GM12892 (cell line): ENCODE results near the gene PUS10.

Experiments used
- POLR2A ChIP-seq: IDR thresholded peaks from 2 replicates; pipeline ENCODE4 v1.6.1; 2011; ENCODE audit warnings: low read depth, low read length, control low read depth
- POLR2AphosphoS5 ChIP-seq: IDR thresholded peaks from 2 replicates; pipeline ENCODE4 v1.6.1; 2011; ENCODE audit warnings: low read depth, low read length, control low read depth
- TAF1 ChIP-seq: IDR thresholded peaks from 2 replicates; pipeline ENCODE4 v1.6.1; 2011; ENCODE audit warnings: low read depth, mild to moderate bottlenecking, control low read depth, low read length, borderline replicate concordance

DNA sequence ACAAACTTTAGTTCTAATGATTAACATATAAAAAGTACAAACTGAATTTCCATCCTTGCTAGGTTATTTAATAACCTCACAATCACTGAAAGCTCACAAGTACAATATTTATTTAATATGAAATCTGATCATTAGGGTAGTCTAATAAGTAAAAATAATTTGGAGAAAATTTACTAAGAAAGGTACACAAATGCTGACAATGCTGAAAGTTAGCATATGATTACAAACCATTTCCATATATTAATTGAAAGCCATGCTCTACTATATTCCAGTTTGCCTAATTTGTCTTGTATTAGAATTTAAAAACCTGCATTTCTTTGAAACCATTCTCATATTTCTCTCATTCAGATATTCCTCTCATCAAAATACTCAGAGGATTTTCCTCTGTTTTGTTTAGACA lies 8.7 kb downstream of the PUS10 start:
- TF ChIP-seq POLR2A = no peak
- TF ChIP-seq POLR2AphosphoS5 = no peak
- TF ChIP-seq TAF1 = no peak
